Measurements from ENCODE around the gene CDH13.

DNA sequence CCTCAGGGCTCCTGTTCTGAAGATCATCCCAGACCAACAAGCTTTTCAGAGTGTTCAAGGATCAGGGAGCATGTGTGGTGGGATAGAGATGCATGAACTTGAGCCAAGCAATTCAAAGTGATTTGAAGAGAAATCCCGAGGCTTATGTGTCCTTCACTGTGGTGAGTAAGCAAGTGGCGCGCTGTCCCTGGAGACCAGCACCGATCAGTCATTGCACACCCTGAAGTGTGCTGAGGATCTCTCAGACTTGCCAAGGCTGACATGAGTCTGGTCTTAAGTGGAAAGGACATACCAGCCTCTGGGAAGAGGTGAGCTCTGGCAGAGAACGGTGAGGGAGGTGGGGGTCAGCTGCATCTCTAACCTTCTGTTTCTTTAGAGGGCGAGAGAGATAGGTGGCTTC lies 43.8 kb upstream of the CDH13 start:
- TF ChIP-seq, protein P1, sequence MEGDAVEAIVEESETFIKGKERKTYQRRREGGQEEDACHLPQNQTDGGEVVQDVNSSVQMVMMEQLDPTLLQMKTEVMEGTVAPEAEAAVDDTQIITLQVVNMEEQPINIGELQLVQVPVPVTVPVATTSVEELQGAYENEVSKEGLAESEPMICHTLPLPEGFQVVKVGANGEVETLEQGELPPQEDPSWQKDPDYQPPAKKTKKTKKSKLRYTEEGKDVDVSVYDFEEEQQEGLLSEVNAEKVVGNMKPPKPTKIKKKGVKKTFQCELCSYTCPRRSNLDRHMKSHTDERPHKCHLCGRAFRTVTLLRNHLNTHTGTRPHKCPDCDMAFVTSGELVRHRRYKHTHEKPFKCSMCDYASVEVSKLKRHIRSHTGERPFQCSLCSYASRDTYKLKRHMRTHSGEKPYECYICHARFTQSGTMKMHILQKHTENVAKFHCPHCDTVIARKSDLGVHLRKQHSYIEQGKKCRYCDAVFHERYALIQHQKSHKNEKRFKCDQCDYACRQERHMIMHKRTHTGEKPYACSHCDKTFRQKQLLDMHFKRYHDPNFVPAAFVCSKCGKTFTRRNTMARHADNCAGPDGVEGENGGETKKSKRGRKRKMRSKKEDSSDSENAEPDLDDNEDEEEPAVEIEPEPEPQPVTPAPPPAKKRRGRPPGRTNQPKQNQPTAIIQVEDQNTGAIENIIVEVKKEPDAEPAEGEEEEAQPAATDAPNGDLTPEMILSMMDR (conservative IDR thresholded peaks at IDR 0.05; ENCODE audit: low read length) = no peak
- no peak for TF ChIP-seq EZH2phosphoT487 (IDR thresholded peaks at IDR 0.05; ENCODE audit: borderline replicate concordance, low read depth, low read length)

Measured in OCI-LY7 (cell line).